SW480 (cell line): Measurements from ENCODE around the gene DCDC2C.
A peak's percentile ranks its signal among the peaks of the same experiment; 100 is the strongest.

Source experiments
- DNase-seq: peaks from one replicate; pipeline ENCODE4 v3.0.0-alpha.2; 2016; ENCODE audit warnings: low spot score

Gene DCDC2C

GRCh38 chr2:3709225-3709624, 5.8 kb downstream of the DCDC2C start:
- DNase-seq = no peak

GRCh38 chr2:3712424-3712823, 9.0 kb downstream of the DCDC2C start:
- DNase-seq = no peak

- no peak for DNase-seq
Observed at GRCh38 chr2:3712831-3713503, 9.6 kb downstream of the DCDC2C start.

- DNase-seq = no peak
Observed at GRCh38 chr2:3718679-3719078, 15.3 kb downstream of the DCDC2C start.

- DNase-seq = no peak
Observed at GRCh38 chr2:3725002-3725401, 21.6 kb downstream of the DCDC2C start.

GRCh38 chr2:3725458-3726250, 22.3 kb downstream of the DCDC2C start:
- no peak for DNase-seq

GRCh38 chr2:3726511-3726910, 23.1 kb downstream of the DCDC2C start:
- no peak for DNase-seq

GRCh38 chr2:3727397-3728045, 24.1 kb downstream of the DCDC2C start:
- DNase-seq = no peak

GRCh38 chr2:3728104-3729054, 25.0 kb downstream of the DCDC2C start:
- peak; percentile 57 for DNase-seq

GRCh38 chr2:3729055-3729448, 25.7 kb downstream of the DCDC2C start:
- DNase-seq = no peak

- no peak for DNase-seq
Observed at GRCh38 chr2:3729786-3730185, 26.4 kb downstream of the DCDC2C start.

- DNase-seq = no peak
Observed at GRCh38 chr2:3730646-3731045, 27.3 kb downstream of the DCDC2C start.

GRCh38 chr2:3731829-3732228, 28.5 kb downstream of the DCDC2C start:
- no peak for DNase-seq

GRCh38 chr2:3736112-3736511, 32.7 kb downstream of the DCDC2C start:
- DNase-seq = no peak

GRCh38 chr2:3737128-3737527, 33.8 kb downstream of the DCDC2C start:
- no peak for DNase-seq

GRCh38 chr2:3738454-3738853, 35.1 kb downstream of the DCDC2C start:
- peak; percentile 78 for DNase-seq

GRCh38 chr2:3739313-3739712, 35.9 kb downstream of the DCDC2C start:
- DNase-seq = no peak

- DNase-seq = no peak
Observed at GRCh38 chr2:3741396-3741795, 38.0 kb downstream of the DCDC2C start.

- no peak for DNase-seq
Observed at GRCh38 chr2:3741867-3742602, 38.7 kb downstream of the DCDC2C start.

GRCh38 chr2:3742743-3743508, 39.6 kb downstream of the DCDC2C start:
- no peak for DNase-seq
